Choroid plexus epithelial cell (primary cell): Measurements from ENCODE around the gene GRPEL1.

Source experiments
- DNase-seq: peaks from one replicate; pipeline ENCODE4 v3.0.0-alpha.2; 2010; ENCODE audit warnings: low read depth
- H3K4me3 ChIP-seq: 2 replicates; pipeline ENCODE4 v1.5.1; 2011; ENCODE audit warnings: low read depth, mild to moderate bottlenecking, control low read depth, low read length, moderate library complexity
- TF ChIP-seq, protein P1 (sequence below): conservative IDR thresholded peaks from 2 replicates; pipeline ENCODE4 v1.5.1; 2011; ENCODE audit warnings: low read depth, mild to moderate bottlenecking, control low read depth, inconsistent platforms, low read length, moderate library complexity

GRPEL1 gene

GRCh38 chr4:7017446-7018048, 50.3 kb downstream of the GRPEL1 start:
- H3K4me3 ChIP-seq: no peak overlapping the region
- no peak for DNase-seq
- TF ChIP-seq, protein P1, sequence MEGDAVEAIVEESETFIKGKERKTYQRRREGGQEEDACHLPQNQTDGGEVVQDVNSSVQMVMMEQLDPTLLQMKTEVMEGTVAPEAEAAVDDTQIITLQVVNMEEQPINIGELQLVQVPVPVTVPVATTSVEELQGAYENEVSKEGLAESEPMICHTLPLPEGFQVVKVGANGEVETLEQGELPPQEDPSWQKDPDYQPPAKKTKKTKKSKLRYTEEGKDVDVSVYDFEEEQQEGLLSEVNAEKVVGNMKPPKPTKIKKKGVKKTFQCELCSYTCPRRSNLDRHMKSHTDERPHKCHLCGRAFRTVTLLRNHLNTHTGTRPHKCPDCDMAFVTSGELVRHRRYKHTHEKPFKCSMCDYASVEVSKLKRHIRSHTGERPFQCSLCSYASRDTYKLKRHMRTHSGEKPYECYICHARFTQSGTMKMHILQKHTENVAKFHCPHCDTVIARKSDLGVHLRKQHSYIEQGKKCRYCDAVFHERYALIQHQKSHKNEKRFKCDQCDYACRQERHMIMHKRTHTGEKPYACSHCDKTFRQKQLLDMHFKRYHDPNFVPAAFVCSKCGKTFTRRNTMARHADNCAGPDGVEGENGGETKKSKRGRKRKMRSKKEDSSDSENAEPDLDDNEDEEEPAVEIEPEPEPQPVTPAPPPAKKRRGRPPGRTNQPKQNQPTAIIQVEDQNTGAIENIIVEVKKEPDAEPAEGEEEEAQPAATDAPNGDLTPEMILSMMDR: no peak

GRCh38 chr4:7016512-7016911, 51.4 kb downstream of the GRPEL1 start:
- TF ChIP-seq, protein P1: no peak
- no peak overlapping the region for H3K4me3 ChIP-seq
- no peak for DNase-seq

DNA sequence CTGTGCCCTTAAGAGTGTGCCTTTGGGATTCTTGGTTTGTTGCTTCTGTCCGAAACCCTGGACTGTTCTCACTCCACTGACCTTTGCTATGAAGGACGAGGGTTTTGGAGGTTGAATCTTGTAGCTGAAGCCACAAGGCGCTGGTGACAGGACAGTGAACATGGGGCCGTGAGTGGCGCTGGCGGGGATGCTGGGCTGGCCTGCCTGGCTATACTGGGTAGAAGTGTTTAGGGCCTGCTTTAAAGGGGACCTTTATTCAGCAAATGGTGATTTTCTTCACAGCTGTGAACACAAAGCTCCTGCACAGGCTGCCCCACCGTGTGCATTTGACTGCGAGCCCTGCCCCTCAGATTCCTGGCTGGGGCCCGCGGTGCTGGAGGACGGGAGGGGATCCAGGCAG, 51.8 kb downstream of the GRPEL1 start:
- TF ChIP-seq, protein P1: no peak
- no peak overlapping the region for H3K4me3 ChIP-seq

GRCh38 chr4:7015383-7016035, 52.4 kb downstream of the GRPEL1 start:
- DNase-seq: no peak
- H3K4me3 ChIP-seq: no peak overlapping the region
- TF ChIP-seq, protein P1: no peak

More for the DNA sequence above, 51.8 kb downstream of the GRPEL1 start:
- DNase-seq: no peak

- H3K4me3 ChIP-seq: no peak overlapping the region
- TF ChIP-seq, protein P1: no peak
- no peak for DNase-seq
Observed at GRCh38 chr4:7014815-7015214, 53.0 kb downstream of the GRPEL1 start.

DNA sequence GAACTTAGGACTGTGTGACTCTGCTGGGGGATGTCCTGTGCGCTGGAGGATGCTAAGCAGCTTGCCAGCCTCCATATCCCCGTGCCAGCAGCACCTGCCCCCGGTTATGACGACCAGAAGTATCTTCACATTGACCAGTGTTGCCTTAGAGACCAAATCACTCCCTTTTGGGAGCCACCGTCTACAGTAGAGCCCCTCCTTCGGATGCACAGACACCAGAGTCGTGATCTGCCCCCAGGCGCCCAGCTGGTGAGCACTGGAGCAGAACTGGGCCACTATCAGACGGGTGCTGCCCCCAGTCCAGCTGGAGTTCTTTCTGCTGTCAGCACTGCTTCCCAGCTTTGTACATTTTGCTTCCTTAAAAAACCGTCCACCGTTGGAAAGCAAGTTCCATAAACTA, 54.7 kb downstream of the GRPEL1 start:
- DNase-seq: no peak

GRCh38 chr4:7009564-7009963, 58.3 kb downstream of the GRPEL1 start:
- TF ChIP-seq, protein P1: no peak
- DNase-seq: no peak
- H3K4me3 ChIP-seq: no peak overlapping the region

More for the DNA sequence above, 54.7 kb downstream of the GRPEL1 start:
- no peak overlapping the region for H3K4me3 ChIP-seq
- TF ChIP-seq, protein P1: no peak
